T-helper 2 cell treated with Interferon-gamma antibody and Interleukin-4, amounts not matched to agents 5 μg/mL and 100 μg/mL, for 36 hours (primary cell): Measurements from ENCODE around the gene FGD2.

Source experiments
- DNase-seq: peaks from one replicate; pipeline ENCODE4 v3.0.0; 2021; ENCODE audit warnings: low spot score
- H3K27ac Mint-ChIP-seq: one replicate; pipeline ENCODE4 v1.8.0; 2021; ENCODE audit warnings: mild to moderate bottlenecking, mixed read lengths
- H3K27me3 Mint-ChIP-seq: one replicate; pipeline ENCODE4 v1.8.0; 2021; ENCODE audit warnings: low read depth, mixed read lengths
- H3K36me3 Mint-ChIP-seq: one replicate; pipeline ENCODE4 v1.8.0; 2021; ENCODE audit warnings: low read depth, mixed read lengths
- H3K4me1 Mint-ChIP-seq: one replicate; pipeline ENCODE4 v1.8.0; 2021; ENCODE audit warnings: low read depth, mixed read lengths
- H3K4me3 Mint-ChIP-seq: one replicate; pipeline ENCODE4 v1.8.0; 2022; ENCODE audit warnings: mild to moderate bottlenecking, moderate library complexity, mixed read lengths
- H3K9me3 Mint-ChIP-seq: one replicate; pipeline ENCODE4 v1.8.0; 2021; ENCODE audit warnings: mixed read lengths

The FGD2 gene

DNA sequence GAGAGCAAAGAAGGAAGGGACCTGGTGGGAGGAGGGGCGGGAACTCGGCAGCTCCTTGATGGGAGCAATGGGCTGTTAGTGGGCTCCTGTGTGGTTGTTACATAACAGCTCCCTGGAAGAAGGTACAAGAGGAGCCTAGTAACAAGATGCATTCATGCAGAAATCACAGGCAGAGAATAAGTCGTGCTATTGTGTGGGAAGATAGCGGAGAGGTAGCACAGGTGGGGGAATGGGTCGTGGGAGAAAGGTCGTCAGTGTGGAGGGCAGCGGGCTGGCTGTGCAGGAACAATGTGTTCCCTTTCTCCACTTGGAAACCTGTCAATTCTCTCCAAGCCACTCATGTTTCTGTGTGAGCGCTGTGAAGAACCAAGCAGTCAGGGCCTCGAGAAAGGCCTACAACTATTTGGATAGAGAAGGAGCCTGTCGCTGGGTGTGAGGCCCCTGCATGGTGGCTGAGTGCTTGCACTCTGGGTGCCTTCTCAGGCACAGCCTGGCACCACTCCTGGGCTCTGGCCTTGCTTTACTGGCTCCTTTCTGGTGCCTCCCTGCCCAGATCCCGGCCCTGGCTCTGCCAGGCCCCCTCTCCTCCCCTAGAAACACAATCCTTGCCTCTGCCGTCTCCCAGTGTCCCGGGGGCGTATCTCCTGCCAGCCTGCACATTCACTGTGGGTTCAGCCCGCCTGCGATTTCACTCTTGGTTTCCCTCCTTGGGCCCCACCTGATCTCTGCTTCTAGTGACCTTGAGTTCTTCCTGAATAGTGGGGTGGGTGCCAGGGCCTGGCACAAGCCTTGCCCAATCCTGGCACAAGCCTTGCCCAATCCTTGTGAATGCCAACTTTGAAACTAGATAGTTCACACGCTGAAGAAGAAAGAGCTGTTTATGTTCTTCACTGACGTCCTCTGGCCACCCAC lies 7.4 kb upstream of the FGD2 start:
- no peaks in the 10 kb centered on the region for H3K9me3 Mint-ChIP-seq
- no peak overlapping the region for H3K4me3 Mint-ChIP-seq
- no peaks in the 10 kb centered on the region for H3K36me3 Mint-ChIP-seq
- peaks cover 31% of the 10 kb centered on the region for H3K27me3 Mint-ChIP-seq
- DNase-seq, result no peak
- no peak overlapping the region for H3K27ac Mint-ChIP-seq
- H3K4me1 Mint-ChIP-seq, result no peaks in the 10 kb centered on the region

GRCh38 chr6:36998723-36999038 lies 6.8 kb upstream of the FGD2 start:
- Mint-ChIP-seq H3K4me1 (no peaks in the 10 kb centered on the region), H3K36me3 (no peaks in the 10 kb centered on the region), H3K27me3 (peaks cover 25% of the 10 kb centered on the region), H3K27ac (no peak overlapping the region), H3K4me3 (no peak overlapping the region), H3K9me3 (no peaks in the 10 kb centered on the region)
- DNase-seq, result no peak

DNA sequence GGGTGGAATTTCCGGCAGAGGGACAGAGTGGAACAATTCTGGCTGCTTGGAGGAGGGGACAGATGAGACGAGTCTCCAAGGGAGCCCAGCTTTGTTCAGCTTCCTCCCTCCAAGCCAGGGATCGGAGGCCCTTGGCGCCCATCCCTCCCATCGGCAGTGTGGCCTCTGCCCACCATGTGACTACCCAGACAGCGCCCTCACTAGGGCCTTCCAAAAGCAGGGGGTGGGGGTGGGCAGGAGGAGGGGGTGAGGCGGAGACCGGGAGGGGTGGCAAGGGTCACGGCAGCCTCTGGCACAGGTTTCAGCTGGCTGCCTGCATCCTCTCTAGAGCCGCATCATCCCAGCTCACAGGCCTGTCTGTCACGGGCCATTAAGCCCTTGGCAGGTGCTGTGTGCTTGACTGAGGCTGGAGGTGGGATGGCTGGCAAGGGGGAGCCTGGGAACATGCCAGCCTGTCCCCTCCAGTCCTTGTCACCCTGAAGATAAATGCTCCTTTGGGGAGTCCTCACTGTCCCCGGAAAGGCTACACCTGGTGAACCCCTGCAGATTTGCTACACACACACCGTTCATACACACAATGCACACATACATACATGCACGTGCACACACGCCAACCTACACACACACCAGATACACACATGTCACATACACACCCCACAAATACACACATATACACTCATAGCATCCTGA lies 6.2 kb upstream of the FGD2 start:
- no peak overlapping the region for H3K4me3 Mint-ChIP-seq
- no peaks in the 10 kb centered on the region for H3K36me3 Mint-ChIP-seq
- H3K27ac Mint-ChIP-seq, result no peak overlapping the region
- no peaks in the 10 kb centered on the region for H3K9me3 Mint-ChIP-seq
- no peaks in the 10 kb centered on the region for H3K4me1 Mint-ChIP-seq
- peaks cover 21% of the 10 kb centered on the region for H3K27me3 Mint-ChIP-seq
- DNase-seq, result no peak

- Mint-ChIP-seq H3K27ac (no peak overlapping the region), H3K4me1 (no peaks in the 10 kb centered on the region), H3K36me3 (no peaks in the 10 kb centered on the region)
Observed at GRCh38 chr6:36999751-37000125, 5.7 kb upstream of the FGD2 start.

DNA sequence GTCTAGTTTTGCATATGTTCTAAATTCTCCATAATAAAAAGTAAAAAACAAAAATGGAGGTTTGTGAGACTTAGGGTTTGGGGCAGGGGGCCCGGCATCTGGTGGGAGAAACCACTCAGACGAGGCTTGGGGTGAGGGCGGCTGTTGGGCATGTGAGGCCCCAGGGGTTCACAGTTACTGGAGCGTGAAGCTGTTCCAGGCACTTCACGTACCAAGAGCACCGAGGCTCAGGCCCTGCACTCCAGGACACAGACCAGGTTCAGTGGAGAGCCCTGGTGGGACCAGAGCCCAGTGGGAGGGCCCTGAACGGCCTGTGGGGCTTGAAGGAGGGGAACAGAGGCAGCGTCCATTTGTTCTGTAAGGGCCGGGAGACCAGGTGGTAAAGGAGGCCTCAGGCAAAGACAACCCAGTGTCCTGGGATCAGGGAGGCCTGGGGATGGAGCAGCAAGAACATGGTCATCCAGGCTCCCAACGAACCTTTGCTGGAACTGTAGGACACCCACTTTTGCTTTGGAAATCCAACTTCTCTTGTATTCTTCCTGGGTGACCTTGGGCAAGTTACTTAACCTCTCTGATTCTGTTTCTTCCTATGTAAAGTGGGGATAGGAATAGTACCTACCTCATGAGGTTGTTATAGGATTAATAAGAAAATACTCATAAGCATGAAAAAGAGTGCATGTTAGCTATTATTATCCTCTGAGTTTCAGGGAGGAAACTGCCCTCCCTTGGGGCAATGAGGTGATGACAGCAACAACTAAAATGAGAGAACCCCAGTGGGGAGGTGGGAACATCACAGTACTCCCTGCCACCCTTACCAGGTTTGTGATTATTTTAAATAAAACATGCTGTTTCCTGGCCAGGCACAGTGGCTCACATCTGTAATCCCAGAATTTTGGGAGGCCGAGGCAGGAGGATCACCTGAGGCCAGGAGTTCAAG lies 1.1 kb upstream of the FGD2 start:
- Mint-ChIP-seq H3K9me3 (no peaks in the 10 kb centered on the region), H3K4me1 (peaks cover 14% of the 10 kb centered on the region), H3K36me3 (no peaks in the 10 kb centered on the region), H3K4me3 (no peak overlapping the region), H3K27ac (no peak overlapping the region), H3K27me3 (peaks cover 7% of the 10 kb centered on the region)
- DNase-seq, result no peak

More at GRCh38 chr6:36999751-37000125, 5.7 kb upstream of the FGD2 start:
- H3K9me3 Mint-ChIP-seq, result no peaks in the 10 kb centered on the region
- no peak overlapping the region for H3K4me3 Mint-ChIP-seq
- H3K27me3 Mint-ChIP-seq, result peaks cover 17% of the 10 kb centered on the region
- no peak for DNase-seq

- H3K36me3 Mint-ChIP-seq, result no peaks in the 10 kb centered on the region
- peaks cover 4% of the 10 kb centered on the region for H3K27me3 Mint-ChIP-seq
- DNase-seq, result no peak
- peak overlapping the region; percentile 27 for H3K4me3 Mint-ChIP-seq
- H3K9me3 Mint-ChIP-seq, result no peaks in the 10 kb centered on the region
- H3K27ac Mint-ChIP-seq, result peak overlapping the region; percentile 60
- peaks cover 14% of the 10 kb centered on the region for H3K4me1 Mint-ChIP-seq
Observed at GRCh38 chr6:37005827-37006567, 542 bp downstream of the FGD2 start.

GRCh38 chr6:37006793-37007339 lies 1.4 kb downstream of the FGD2 start:
- no peak overlapping the region for H3K4me3 Mint-ChIP-seq
- H3K4me1 Mint-ChIP-seq, result peaks cover 15% of the 10 kb centered on the region
- H3K27ac Mint-ChIP-seq, result peak overlapping the region; percentile 1
- no peaks in the 10 kb centered on the region for H3K36me3 Mint-ChIP-seq
- no peaks in the 10 kb centered on the region for H3K9me3 Mint-ChIP-seq
- H3K27me3 Mint-ChIP-seq, result peaks cover 4% of the 10 kb centered on the region
- no peak for DNase-seq

- Mint-ChIP-seq H3K4me1 (peaks cover 15% of the 10 kb centered on the region), H3K27ac (no peak overlapping the region), H3K36me3 (no peaks in the 10 kb centered on the region), H3K9me3 (no peaks in the 10 kb centered on the region), H3K27me3 (no peaks in the 10 kb centered on the region), H3K4me3 (no peak overlapping the region)
- DNase-seq, result no peak
Observed at GRCh38 chr6:37007340-37008043, 2.0 kb downstream of the FGD2 start.

GRCh38 chr6:37008484-37009465 lies 3.3 kb downstream of the FGD2 start:
- no peak for DNase-seq
- no peaks in the 10 kb centered on the region for H3K36me3 Mint-ChIP-seq
- H3K4me3 Mint-ChIP-seq, result no peak overlapping the region
- peaks cover 15% of the 10 kb centered on the region for H3K4me1 Mint-ChIP-seq
- H3K9me3 Mint-ChIP-seq, result no peaks in the 10 kb centered on the region
- no peak overlapping the region for H3K27ac Mint-ChIP-seq
- no peaks in the 10 kb centered on the region for H3K27me3 Mint-ChIP-seq

DNA sequence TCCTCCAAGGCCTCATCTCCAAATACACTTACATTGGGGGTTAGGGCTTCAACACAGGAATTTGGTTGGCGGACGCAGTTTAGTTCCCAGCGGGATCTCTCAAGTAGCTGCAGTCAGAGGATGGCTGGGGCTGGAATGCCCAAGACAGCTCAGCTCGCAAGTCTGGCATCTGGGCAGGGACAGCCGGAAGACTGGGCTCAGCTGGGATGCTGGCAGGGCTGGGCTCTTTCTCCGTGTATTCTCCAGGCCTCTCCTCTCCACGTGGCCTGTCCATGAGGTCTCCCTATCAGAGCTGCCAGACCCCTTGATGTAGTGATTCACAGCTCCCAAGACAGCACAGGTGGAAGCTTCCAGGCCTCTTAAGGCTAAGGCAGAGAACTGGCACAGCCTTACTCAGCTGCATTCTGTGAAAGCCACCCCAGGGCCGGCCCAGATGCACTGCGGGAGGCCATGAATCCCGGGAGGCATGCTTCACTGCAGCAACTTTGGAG lies 5.0 kb downstream of the FGD2 start:
- no peak overlapping the region for H3K4me3 Mint-ChIP-seq
- H3K27ac Mint-ChIP-seq, result no peak overlapping the region
- H3K27me3 Mint-ChIP-seq, result no peaks in the 10 kb centered on the region
- H3K4me1 Mint-ChIP-seq, result peaks cover 14% of the 10 kb centered on the region
- no peak for DNase-seq
- H3K36me3 Mint-ChIP-seq, result no peaks in the 10 kb centered on the region
- H3K9me3 Mint-ChIP-seq, result no peaks in the 10 kb centered on the region

DNA sequence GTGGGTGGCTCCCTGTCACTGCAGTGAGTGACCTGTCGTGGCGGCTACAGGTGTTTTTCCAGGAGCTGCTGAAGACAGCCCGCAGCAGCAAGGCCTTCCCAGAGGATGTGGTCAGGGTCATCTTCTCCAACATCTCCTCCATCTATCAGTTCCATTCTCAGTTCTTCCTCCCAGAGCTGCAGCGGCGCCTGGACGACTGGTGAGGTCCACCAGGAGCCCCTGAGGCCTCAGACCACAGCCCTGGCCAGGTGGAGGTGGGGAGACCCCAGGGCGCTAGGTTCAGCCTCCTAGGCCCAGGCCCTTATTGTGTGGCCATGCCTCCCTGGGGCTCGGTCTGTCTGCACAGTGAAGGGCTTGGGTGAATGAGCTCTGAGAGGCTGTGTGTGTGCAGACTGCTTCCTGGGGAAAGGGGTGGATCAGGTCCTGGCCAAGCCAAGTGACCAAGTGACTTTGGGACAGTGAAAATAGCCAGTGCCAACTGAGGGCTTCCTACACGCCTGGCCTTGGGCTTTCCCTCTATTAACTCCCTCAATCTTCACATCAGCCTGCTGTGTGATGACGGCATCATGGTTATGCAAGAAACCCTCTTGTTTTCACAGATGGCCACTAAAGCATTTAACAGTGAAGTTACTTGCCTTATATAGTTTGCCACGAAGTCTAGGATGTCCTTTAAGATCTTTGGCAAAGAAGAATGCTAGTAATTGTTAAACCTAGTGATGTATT lies 6.4 kb downstream of the FGD2 start:
- H3K9me3 Mint-ChIP-seq, result no peaks in the 10 kb centered on the region
- DNase-seq, result no peak
- H3K4me3 Mint-ChIP-seq, result no peak overlapping the region
- H3K27ac Mint-ChIP-seq, result no peak overlapping the region
- H3K36me3 Mint-ChIP-seq, result no peaks in the 10 kb centered on the region
- H3K27me3 Mint-ChIP-seq, result no peaks in the 10 kb centered on the region
- H3K4me1 Mint-ChIP-seq, result peaks cover 3% of the 10 kb centered on the region
